HG02943 (cell line): Measurements from ENCODE around the gene HECTD4.

Experiments used
- ATAC-seq: cut with Tn5 transposase; IDR thresholded peaks from one replicate; pipeline ENCODE4 v1.9.1; 2021; ENCODE audit warnings: mild to moderate bottlenecking, low read depth, moderate library complexity; ENCODE audit not compliant: unreplicated experiment

HECTD4 gene

GRCh38 chr12:112325622-112326207 is 56.5 kb downstream of the HECTD4 start:
- no peak for ATAC-seq

GRCh38 chr12:112325157-112325556 is 57.1 kb downstream of the HECTD4 start:
- ATAC-seq, result no peak

GRCh38 chr12:112322882-112323547 is 59.2 kb downstream of the HECTD4 start:
- ATAC-seq, result no peak

GRCh38 chr12:112322441-112322840 is 59.8 kb downstream of the HECTD4 start:
- no peak for ATAC-seq

GRCh38 chr12:112321245-112321644 is 61.0 kb downstream of the HECTD4 start:
- ATAC-seq, result no peak

GRCh38 chr12:112319395-112319794 is 62.8 kb downstream of the HECTD4 start:
- ATAC-seq, result no peak

GRCh38 chr12:112317481-112317880 is 64.8 kb downstream of the HECTD4 start:
- no peak for ATAC-seq

- ATAC-seq, result no peak
Measured at GRCh38 chr12:112314981-112315380, 67.2 kb downstream of the HECTD4 start.

- ATAC-seq, result no peak
Measured at GRCh38 chr12:112309797-112310196, 72.4 kb downstream of the HECTD4 start.

GRCh38 chr12:112308652-112309051 is 73.6 kb downstream of the HECTD4 start:
- no peak for ATAC-seq

- ATAC-seq, result no peak
Measured at GRCh38 chr12:112308161-112308560, 74.1 kb downstream of the HECTD4 start.

- ATAC-seq, result no peak
Measured at GRCh38 chr12:112307317-112308011, 74.8 kb downstream of the HECTD4 start.

- no peak for ATAC-seq
Measured at GRCh38 chr12:112305951-112306350, 76.3 kb downstream of the HECTD4 start.

- no peak for ATAC-seq
Measured at GRCh38 chr12:112304436-112304835, 77.8 kb downstream of the HECTD4 start.

- ATAC-seq, result no peak
Measured at GRCh38 chr12:112303799-112304198, 78.4 kb downstream of the HECTD4 start.

- ATAC-seq, result peak; percentile 95
Measured at GRCh38 chr12:112303004-112303403, 79.2 kb downstream of the HECTD4 start.

- no peak for ATAC-seq
Measured at GRCh38 chr12:112299704-112300103, 82.5 kb downstream of the HECTD4 start.

GRCh38 chr12:112297188-112297587 is 85.0 kb downstream of the HECTD4 start:
- no peak for ATAC-seq

GRCh38 chr12:112296183-112296582 is 86.0 kb downstream of the HECTD4 start:
- ATAC-seq, result no peak

GRCh38 chr12:112294793-112295192 is 87.4 kb downstream of the HECTD4 start:
- no peak for ATAC-seq

GRCh38 chr12:112288638-112289037 is 93.6 kb downstream of the HECTD4 start:
- ATAC-seq, result no peak
